GM19438 (cell line): Measurements from ENCODE around the gene SORBS2.

Experiments
- ATAC-seq: cut with Tn5 transposase; IDR thresholded peaks from one replicate; pipeline ENCODE4 v1.9.1; 2021; ENCODE audit warnings: low read depth; ENCODE audit not compliant: unreplicated experiment

Gene SORBS2

GRCh38 chr4:185541251-185541727 lies 270.7 kb downstream of the SORBS2 start:
- no peak for ATAC-seq

- ATAC-seq, result no peak
Observed at GRCh38 chr4:185540487-185541120, 271.4 kb downstream of the SORBS2 start.

GRCh38 chr4:185540040-185540439 lies 272.0 kb downstream of the SORBS2 start:
- no peak for ATAC-seq

GRCh38 chr4:185538806-185539205 lies 273.2 kb downstream of the SORBS2 start:
- no peak for ATAC-seq

- ATAC-seq, result no peak
Observed at GRCh38 chr4:185536411-185536709, 275.6 kb downstream of the SORBS2 start.

- no peak for ATAC-seq
Observed at GRCh38 chr4:185535612-185536410, 276.2 kb downstream of the SORBS2 start.
